HG02610 (cell line): ENCODE data around the gene CLDN15.
"Not testable (repeated sequence)": the region's sequence is repeated elsewhere in the genome, so short reads cannot be mapped to it uniquely, and the experiment has no call there.

Experiments
- ATAC-seq: cut with Tn5 transposase; IDR thresholded peaks from one replicate; pipeline ENCODE4 v1.9.1; 2021; ENCODE audit warnings: mild to moderate bottlenecking, moderate library complexity; ENCODE audit not compliant: unreplicated experiment

The CLDN15 gene

DNA sequence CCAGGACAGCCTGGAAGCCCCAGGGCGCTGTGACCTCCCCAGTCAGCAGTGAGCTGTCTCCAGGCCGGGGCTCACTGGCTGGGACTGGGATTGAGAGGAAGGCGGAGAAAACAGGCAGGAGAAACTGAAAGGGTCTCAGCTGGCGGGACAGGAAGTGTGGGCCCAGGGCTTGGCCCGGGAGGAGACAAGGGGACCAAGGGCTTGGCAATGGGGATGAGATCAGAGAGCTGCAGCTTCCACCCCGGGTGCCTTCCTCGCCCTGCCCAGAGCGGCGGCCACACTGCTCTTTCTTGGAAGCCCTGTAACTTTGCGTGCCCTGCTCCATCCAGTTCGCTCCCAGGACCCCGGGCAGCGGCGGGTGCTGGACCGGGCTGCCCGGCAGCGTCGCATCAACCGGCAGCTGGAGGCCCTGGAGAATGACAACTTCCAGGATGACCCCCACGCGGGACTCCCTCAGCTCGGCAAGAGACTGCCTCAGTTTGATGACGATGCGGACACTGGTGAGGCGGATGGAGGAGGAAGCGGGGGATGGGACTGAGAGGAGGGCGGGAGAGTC, 15.2 kb downstream of the CLDN15 start:
- ATAC-seq: no peak

- no peak for ATAC-seq
Measured at GRCh38 chr7:101220295-101220694, 17.3 kb downstream of the CLDN15 start.

- peak; percentile 5 for ATAC-seq
Measured at GRCh38 chr7:101218236-101219125, 19.1 kb downstream of the CLDN15 start.

GRCh38 chr7:101217388-101218235, 20.0 kb downstream of the CLDN15 start, which contains the start of the genes PLOD3 and ZNHIT1:
PLOD3 (minus strand) TSS chr7:101217581; CDS start chr7:101217274, 307 bp downstream.
ZNHIT1 (plus strand) TSS chr7:101218165; CDS start chr7:101218196, 31 bp downstream.
- peak; percentile 66 for ATAC-seq

DNA sequence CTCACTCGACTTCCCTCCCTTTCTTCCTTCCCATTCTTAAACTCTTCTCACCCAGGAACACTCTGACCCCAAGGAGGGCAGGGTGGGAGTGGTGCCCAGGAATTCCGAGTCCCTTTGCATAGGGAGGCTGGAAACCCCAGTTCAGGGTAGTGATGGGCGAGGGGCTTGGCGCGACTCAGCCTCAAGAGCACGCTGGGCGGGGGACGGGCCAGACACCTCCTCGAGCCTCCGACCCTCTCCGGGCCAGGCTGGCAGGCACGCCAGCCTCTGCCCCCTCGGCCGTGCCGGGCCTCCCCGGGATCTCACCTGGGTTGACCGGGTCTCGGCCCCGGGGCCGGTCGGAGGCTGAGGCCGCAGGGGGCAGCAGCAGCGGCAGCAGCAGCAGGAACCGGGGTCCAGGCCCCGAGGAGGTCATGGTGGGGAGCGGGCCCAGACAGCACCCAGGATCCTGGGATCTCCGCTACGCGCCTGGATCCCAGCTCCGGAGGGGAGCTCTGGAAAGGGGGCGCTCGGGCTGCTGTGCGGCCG, 20.7 kb downstream of the CLDN15 start:
- ATAC-seq: peak; percentile 19

DNA sequence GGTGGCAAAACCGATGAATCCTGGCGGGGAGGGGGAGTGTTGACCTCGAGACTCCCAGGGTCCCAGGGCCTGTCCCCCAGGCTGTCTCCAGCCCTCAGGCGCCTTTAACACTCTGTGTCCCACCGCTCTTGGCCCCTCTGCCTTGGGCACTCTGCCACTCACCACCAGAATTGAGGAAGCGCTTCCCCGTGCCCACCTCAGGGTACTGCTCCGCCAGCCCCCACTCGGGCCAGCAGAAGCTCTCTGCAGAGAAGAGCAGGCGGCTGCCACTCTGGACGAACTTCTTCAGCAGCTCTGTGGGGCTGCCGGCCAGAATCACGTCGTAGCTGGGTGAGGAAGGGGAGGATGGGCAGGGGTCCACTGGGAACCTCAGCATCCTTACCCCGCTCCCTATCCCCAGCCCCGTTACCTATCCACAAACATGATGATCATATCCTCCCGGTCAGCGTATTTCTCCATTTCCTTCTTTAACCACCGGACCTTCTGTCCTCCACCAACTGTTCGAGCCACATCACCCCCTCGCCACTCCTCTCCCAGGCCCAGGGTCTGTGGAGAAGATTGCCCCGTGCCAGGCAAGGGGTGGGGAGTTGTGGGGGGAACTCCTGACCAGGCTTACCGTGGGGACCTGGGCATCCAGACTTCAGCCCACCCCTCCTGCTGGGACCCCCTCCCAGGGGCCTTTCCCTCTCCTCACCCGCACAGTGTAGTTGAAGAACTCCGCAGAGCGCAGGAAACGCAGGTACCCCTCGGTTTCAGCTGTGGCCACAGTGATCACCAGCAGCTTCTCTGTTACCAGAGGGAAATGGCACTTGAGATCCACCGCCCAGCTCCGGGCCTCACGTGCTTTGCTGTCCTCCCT, 21.4 kb downstream of the CLDN15 start:
- no peak for ATAC-seq

GRCh38 chr7:101212014-101212413, 25.6 kb downstream of the CLDN15 start:
- ATAC-seq: no peak

DNA sequence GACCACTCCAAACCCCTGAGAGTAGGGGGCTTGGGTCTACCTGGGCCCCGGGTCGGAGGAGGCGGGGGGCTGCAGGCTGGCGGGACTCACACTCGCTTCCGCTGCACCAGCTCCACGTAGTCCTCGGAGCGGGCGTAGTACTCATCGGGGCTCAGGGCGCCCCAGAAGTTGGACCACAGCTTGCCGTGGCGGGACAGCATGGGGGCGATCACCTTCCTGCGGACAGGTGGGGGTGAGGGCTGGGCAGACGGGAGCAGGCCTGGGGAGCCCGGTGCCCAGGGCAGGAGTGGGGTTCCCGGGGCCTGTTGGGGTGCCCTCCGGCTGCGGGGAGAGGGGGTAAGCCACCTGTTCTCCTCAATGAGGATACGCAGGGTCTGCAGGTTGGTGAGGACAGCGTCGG, 26.1 kb downstream of the CLDN15 start:
- ATAC-seq: no peak

- ATAC-seq: no peak
Measured at GRCh38 chr7:101210143-101210542, 27.5 kb downstream of the CLDN15 start.

DNA sequence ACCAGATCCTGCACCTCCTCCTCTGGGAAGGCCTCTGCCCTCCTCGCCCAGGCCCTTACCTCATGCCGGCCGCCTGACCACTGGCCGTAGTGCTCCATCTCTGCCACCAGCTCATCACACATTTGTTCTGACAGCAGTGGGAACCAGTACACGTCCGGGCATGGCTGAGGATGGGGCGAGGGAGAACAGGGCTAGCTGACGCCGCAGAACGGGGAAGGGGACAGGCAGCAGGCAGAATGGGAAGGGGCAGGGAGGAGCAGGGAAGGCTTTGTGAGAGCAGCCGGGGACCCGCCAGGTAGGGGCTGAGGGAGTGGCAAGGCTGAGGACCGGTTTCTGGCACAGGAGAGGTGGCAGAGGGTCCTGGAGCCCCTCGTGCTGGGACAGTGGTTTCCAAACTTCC, 28.8 kb downstream of the CLDN15 start:
- no peak for ATAC-seq

GRCh38 chr7:101207459-101207858, 30.1 kb downstream of the CLDN15 start:
- no peak for ATAC-seq

DNA sequence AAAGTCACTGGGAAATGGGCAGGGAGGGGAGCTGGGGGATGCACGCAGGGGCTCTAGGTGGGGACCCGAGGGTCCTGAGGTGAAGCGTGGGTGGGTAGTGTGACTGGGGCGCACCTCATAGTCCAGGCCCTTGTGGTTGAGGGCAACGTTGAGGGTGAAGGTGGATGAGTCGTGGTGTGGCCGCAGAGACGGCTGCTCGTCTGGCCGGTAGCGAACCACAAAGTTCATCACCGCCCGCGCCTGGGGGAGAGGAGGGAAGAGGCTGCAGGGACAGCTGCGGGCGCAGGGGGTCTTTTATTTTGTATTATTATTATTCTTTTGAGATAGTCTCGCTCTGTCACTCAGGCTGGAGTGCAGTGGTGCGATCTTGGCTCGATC, 30.9 kb downstream of the CLDN15 start:
- ATAC-seq: no peak

DNA sequence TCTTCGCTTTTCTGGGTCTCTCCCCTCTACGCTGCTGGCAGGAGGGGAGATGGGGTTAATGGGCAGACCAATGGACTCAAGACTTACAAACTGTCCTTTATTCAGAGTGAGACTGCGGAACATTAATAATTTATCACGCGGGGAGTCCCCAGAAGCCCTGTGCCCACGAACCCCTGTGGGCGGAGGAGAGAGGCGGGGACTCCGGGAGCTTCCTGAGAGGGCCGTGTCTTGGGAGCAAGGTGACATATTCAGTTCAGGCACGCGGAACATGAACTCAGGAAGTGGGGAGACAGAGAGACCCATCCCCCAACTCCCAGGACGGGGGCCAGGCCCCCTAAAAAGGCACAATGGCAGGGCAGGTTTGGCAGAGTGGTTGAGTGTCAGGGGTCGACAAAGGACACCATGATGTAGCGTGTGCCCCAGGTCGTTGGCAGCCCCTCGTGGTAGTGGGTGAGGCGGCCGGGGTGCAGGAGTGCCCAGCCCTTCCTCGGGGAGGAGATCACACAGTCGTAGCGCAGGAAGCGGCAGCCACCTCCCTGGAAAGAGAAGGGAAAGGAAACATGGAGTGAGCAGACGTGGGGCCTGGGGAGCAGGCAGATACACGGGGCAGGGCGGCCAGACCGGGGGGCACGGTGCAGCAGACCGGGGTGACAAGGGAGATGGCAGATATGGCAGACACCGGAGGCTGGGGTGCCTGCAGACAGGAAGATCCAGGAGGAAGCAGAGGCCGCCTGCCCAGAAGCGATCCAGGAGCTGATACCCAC, 31.5 kb downstream of the CLDN15 start:
- no peak for ATAC-seq

- not testable (repeated sequence) for ATAC-seq
Measured at GRCh38 chr7:101203740-101204738, 33.6 kb downstream of the CLDN15 start.

GRCh38 chr7:101202603-101202918, 35.0 kb downstream of the CLDN15 start:
- ATAC-seq: no peak

- no peak for ATAC-seq
Measured at GRCh38 chr7:101201695-101202602, 35.7 kb downstream of the CLDN15 start.

DNA sequence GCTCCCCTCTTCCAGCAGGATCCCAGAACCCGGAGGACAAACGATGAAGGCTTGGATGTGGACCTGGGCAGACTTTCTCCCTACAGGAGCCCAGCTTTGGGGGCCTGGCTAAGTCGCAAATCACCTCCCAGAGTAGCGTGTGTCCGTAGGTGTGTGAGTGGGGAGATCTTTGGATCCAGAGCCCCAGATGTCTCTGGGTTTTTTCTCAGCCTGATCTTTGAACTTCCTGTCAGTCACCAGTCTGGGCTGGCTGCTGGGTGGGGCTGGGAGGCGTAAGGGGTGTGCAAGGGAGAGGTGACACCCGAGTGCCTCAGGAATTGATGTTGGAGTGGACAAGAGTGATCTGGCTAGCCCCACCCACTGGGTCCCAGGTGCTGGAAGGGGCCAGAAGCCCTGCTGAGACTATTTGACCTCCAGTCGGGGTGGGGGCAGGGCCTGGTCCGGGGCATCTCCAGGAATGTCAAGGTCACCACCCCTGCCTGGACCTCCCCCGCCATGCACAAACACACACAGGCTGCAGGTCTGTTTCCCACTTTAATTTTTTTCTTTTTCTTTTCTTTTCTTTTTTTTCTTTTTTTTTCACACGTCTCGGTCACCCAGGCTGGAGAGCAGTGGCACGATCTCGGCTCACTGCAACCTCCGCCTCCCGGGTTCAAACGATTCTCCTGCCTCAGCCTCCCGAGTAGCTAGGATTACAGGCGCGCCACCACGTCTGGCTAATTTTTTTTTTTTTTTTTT, 36.6 kb downstream of the CLDN15 start, which contains the start of gene MOGAT3:
Gene MOGAT3, minus strand, starts transcription at position 175 of the 738 bp plus-strand sequence. CDS start 182 bp downstream, outside the sequence.
- ATAC-seq: no peak
